NT2/D1 (cell line): ENCODE data around the gene NTM.

Experiments used
- DNase-seq: peaks from one replicate; pipeline ENCODE4 v3.0.0-alpha.2; 2011; ENCODE audit warnings: low read depth, low spot score
- H3K27me3 ChIP-seq: 2 replicates; pipeline ENCODE4 v1.6.0; 2011; ENCODE audit warnings: mild to moderate bottlenecking; ENCODE audit not compliant: insufficient read length, insufficient read depth
- H3K36me3 ChIP-seq: 2 replicates; pipeline ENCODE4 v1.6.1; 2011; ENCODE audit warnings: mild to moderate bottlenecking, low read length, mixed read lengths; ENCODE audit not compliant: insufficient read depth, insufficient read length
- H3K4me1 ChIP-seq: 2 replicates; pipeline ENCODE4 v1.5.1; 2011; ENCODE audit not compliant: insufficient read depth, insufficient read length
- H3K4me3 ChIP-seq: 2 replicates; pipeline ENCODE4 v1.5.1; 2011; ENCODE audit warnings: low read depth; ENCODE audit not compliant: insufficient read length
- H3K9ac ChIP-seq: 2 replicates; pipeline ENCODE4 v1.6.0; 2011; ENCODE audit warnings: low read depth; ENCODE audit not compliant: insufficient read length
- H3K9me3 ChIP-seq: 2 replicates; pipeline ENCODE4 v1.5.1; 2011; ENCODE audit warnings: mild to moderate bottlenecking, low read length; ENCODE audit not compliant: insufficient read depth
- SUZ12 ChIP-seq: IDR thresholded peaks from 2 replicates; pipeline ENCODE4 v1.6.1; 2011; ENCODE audit not compliant: insufficient read length, insufficient read depth; ENCODE audit errors: extremely low read depth
- YY1 ChIP-seq: IDR thresholded peaks from 2 replicates; pipeline ENCODE4 v1.6.1; 2011; ENCODE audit not compliant: insufficient read length, insufficient read depth
- ZNF274 ChIP-seq: IDR thresholded peaks from 2 replicates; pipeline ENCODE4 v1.6.1; 2011; ENCODE audit warnings: mild to moderate bottlenecking, low read depth, low read length

NTM gene

DNA sequence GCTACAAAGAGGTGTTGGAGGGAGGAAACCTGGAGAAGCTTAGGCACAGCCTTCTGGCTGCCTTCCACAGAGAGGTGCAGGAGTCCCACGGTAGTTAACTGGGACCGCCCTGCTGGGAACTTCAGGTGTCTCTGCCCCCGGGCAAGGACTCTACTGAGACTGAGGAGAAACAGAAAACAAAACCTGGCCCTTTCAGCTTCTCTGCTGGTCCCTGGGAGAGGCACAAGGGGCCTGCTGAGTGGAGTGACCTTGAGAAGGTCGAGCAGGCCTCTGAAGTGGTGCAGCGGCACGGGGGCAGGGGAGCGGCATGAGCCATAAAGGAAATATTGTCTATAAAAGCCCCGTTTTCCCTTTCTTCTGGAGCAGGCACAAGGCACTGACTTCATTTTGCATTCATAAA is 38.9 kb downstream of the NTM start:
- no peak for DNase-seq
- no peaks in the 10 kb centered on the region for H3K36me3 ChIP-seq
- no peak for TF ChIP-seq SUZ12
- TF ChIP-seq YY1 = no peak
- no peak for TF ChIP-seq ZNF274
- no peaks in the 10 kb centered on the region for H3K9me3 ChIP-seq
- H3K27me3 ChIP-seq = no peaks in the 10 kb centered on the region
- H3K9ac ChIP-seq = no peak overlapping the region
- H3K4me1 ChIP-seq = no peaks in the 10 kb centered on the region
- H3K4me3 ChIP-seq = no peak overlapping the region

DNA sequence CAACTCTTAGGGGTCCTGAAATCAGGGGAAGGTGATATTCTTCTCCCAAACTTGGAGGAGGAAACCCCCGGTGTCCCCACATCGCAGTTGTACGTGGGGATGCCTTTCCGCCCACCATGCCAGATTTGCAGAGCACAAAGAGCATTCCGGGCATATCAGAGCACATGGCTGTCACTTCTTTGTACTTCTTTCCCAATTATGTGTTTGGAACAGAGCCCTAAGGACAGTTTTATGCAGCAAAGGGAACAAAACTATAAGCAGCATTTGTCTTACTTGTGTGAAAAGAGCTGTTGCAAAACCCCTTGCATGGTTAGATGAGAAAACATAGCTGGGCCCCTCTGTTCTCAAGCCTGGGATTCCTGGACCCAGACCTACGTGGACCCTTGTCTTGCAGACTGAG is 41.2 kb downstream of the NTM start:
- H3K9ac ChIP-seq = no peak overlapping the region
- no peak overlapping the region for H3K4me3 ChIP-seq
- no peaks in the 10 kb centered on the region for H3K36me3 ChIP-seq
- TF ChIP-seq ZNF274 = no peak
- TF ChIP-seq YY1 = no peak
- no peak for TF ChIP-seq SUZ12
- H3K4me1 ChIP-seq = no peaks in the 10 kb centered on the region
- no peaks in the 10 kb centered on the region for H3K9me3 ChIP-seq
- no peaks in the 10 kb centered on the region for H3K27me3 ChIP-seq
- DNase-seq = no peak

DNA sequence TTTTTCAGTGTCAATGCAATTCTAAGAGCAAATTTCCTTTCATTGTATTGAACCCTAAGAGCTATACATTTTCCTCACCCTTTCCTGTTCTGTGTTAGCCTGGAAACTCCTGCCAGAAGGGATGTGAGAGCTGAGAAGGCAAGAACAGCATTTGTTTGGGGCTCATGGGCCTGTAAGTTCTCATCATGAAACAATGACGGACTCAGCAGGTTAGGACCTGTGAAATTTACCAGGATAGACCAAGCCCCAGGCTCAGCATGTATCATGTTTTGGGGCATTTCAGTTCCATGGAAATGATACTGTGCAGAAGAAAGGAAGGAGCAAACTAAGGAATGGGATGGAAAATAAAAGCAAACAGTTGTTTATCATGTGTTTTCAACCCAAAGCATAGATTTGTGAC is 41.6 kb downstream of the NTM start:
- no peaks in the 10 kb centered on the region for H3K4me1 ChIP-seq
- H3K9ac ChIP-seq = no peak overlapping the region
- no peaks in the 10 kb centered on the region for H3K9me3 ChIP-seq
- no peaks in the 10 kb centered on the region for H3K27me3 ChIP-seq
- H3K36me3 ChIP-seq = no peaks in the 10 kb centered on the region
- TF ChIP-seq SUZ12 (no peak), YY1 (no peak), ZNF274 (no peak)
- H3K4me3 ChIP-seq = no peak overlapping the region
- DNase-seq = no peak

DNA sequence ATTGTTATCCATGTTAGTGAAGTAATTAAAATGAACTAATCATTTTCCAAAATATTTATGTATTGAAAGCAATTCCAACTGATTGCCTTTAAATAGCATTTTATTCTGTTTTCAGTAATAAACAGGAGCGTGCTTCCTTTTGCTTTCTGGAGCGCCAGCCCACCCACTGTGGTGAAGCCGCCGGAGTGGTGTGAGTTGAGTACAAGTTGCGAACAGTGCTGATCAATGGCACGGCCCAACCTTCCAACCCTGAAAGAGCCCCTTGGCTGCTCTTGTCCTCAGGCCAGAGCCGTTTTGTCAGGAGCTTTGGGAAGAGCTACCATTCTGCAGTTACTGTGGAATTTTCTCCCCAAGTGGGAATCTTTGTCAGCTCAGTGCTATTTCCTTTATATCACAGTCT is 42.8 kb downstream of the NTM start:
- Histone ChIP-seq H3K9ac (no peak overlapping the region), H3K9me3 (no peaks in the 10 kb centered on the region), H3K4me1 (no peaks in the 10 kb centered on the region), H3K27me3 (no peaks in the 10 kb centered on the region), H3K4me3 (no peak overlapping the region), H3K36me3 (no peaks in the 10 kb centered on the region)
- DNase-seq = no peak
- TF ChIP-seq YY1 (no peak), SUZ12 (no peak), ZNF274 (no peak)

DNA sequence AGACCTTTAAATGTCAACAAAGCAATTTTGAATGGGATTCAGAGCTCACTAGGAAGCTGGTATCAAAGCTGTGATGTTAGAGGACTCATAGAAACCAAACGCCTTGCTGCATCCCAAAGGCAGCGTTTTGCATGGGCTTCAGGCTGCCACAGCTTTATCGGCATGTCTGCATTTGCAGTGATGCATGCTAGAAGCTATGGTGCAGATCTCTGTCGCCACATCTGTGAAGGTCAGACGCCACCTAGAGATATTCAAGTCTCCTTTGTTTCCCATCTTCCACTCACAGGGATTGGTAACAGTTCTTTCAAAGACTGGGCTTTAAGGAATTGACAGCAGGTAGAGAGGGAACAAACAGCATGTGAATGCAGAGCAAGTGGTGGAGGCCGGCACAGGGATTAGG is 47.8 kb downstream of the NTM start:
- H3K4me3 ChIP-seq = no peak overlapping the region
- no peaks in the 10 kb centered on the region for H3K9me3 ChIP-seq
- TF ChIP-seq ZNF274 (no peak), SUZ12 (no peak), YY1 (no peak)
- H3K27me3 ChIP-seq = no peaks in the 10 kb centered on the region
- no peak overlapping the region for H3K9ac ChIP-seq
- DNase-seq = no peak
- no peaks in the 10 kb centered on the region for H3K36me3 ChIP-seq
- no peaks in the 10 kb centered on the region for H3K4me1 ChIP-seq

DNA sequence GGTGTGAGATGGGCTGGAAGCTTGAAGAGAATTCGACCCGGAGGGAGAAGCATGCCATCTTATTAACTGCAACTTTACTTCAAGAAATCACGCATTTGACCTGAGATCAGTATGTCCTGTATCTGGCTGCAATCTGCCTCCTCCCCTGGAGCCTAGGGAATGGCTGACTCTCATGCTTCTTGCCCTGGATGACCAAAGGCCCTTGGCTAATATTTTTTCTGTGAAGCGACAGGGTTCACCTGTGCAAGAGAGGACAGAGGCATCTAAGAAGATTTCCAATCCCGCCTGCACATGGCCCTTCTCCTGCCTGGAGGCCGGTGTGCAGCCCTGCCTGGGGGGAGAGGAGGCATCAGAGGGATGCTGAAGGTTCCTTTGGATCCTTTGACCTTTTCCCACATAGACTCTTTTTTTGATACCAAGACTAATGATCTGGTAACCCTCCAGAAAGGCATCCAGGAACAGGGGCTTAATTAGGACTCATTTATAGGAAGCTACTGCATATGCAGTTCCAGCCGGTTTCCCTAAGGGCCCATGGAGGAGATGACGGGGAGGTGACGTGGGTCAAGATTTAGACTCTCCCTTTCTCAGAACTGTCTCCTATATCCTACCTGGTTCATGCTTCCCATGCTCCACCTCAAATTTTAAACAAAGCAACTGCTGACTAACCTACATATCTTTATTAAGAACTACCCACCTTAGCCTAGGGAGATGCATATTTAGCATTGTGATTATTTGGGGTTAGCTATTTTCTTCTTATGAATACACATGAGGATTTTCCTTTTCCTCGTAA is 50.8 kb downstream of the NTM start:
- Histone ChIP-seq H3K9me3 (no peaks in the 10 kb centered on the region), H3K9ac (no peak overlapping the region), H3K36me3 (no peaks in the 10 kb centered on the region), H3K4me3 (no peak overlapping the region), H3K27me3 (no peaks in the 10 kb centered on the region), H3K4me1 (no peaks in the 10 kb centered on the region)
- DNase-seq = no peak
- TF ChIP-seq ZNF274 = no peak

DNA sequence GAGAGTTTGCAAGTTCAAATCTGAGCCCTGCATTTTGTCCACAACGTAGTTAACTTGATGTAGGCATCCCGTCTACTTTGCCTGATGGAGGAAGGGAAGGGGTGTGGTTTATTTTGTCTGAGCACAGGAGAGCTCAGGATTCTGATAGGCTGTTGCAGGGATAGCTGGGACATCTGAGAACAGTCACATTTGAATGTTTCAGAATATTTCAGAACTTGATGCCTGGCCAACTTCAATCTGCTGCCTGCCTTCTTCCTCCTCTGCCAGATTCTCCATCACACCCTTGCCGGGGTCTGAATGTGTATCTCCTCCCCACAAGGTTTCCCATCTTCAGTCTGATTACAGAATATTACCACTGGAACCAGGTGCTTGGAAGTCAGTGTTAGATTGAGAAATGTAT is 51.6 kb downstream of the NTM start:
- no peak for TF ChIP-seq ZNF274
- TF ChIP-seq SUZ12 = no peak
- no peak for TF ChIP-seq YY1
- Histone ChIP-seq H3K4me1 (no peaks in the 10 kb centered on the region), H3K9me3 (no peaks in the 10 kb centered on the region), H3K4me3 (no peak overlapping the region), H3K27me3 (no peaks in the 10 kb centered on the region), H3K36me3 (no peaks in the 10 kb centered on the region), H3K9ac (no peak overlapping the region)
- no peak for DNase-seq
